ENCODE results near the gene UPP2. TPM values are rescaled to one million over a fixed set of nuclear protein-coding genes. Genes with fewer than 3 reads are reported as not detected.
A peak's percentile ranks its signal among the peaks of the same experiment; 100 is the strongest.

UPP2 gene
- total RNA-seq, 1 experiment from 2014 or later: not detected

GRCh38 chr2:158091647-158092046, 10.0 kb upstream of the UPP2 start:
- no peaks in the 10 kb centered on the region; the same call in none of the 2 replicates for H3K27me3 Mint-ChIP-seq (ENCODE audit: low read depth)
- no peak overlapping the region for H2BK15ac ChIP-seq (ENCODE audit: low read depth, low read length)
- peaks cover 4 to 28% (median 6%) of the 10 kb centered on the region in 3 experiments for H3K36me3 Mint-ChIP-seq (ENCODE audit: insufficient read depth in 1 of 3, low read depth in 3 of 3)
- H3K56ac ChIP-seq (ENCODE audit: insufficient read length, low read depth, low read length): no peak overlapping the region
- no peak overlapping the region for H2AFZ ChIP-seq (ENCODE audit: low read length)
- H3K79me2 ChIP-seq (ENCODE audit: insufficient read depth, low read length): no peaks in the 10 kb centered on the region
- no peak overlapping the region for H3K27ac ChIP-seq (ENCODE audit: insufficient read length, low read depth, low read length)
- H4K5ac ChIP-seq (ENCODE audit: insufficient read length, low read depth, low read length): no peak overlapping the region
- H3K27me3 ChIP-seq (ENCODE audit: insufficient read depth, low read length): no peaks in the 10 kb centered on the region
- peaks cover 9 to 11% of the 10 kb centered on the region in 2 experiments for H3K4me1 Mint-ChIP-seq
- WGBS (ENCODE audit: extremely low coverage, insufficient read length, low lambda C conversion rate): no CpG with 5 or more reads among the region's 4 CpGs
- H3K23ac ChIP-seq (ENCODE audit: insufficient read length, low read depth, low read length): no peak overlapping the region
- no peak overlapping the region for H2AK5ac ChIP-seq (ENCODE audit: insufficient read length, low read length)
- no peaks in the 10 kb centered on the region for H3K79me1 ChIP-seq (ENCODE audit: insufficient read depth, low read depth, low read length, poor library complexity, severe bottlenecking)
- no peak for DNase-seq
- H4K91ac ChIP-seq (ENCODE audit: insufficient read length, low read depth, low read length): no peak overlapping the region
- no peak for TF ChIP-seq CTCF (conservative IDR thresholded peaks at IDR 0.05)
- peaks cover 18 to 19% of the 10 kb centered on the region in 2 experiments for H3K9me3 Mint-ChIP-seq
- no peaks in the 10 kb centered on the region for H3K23me2 ChIP-seq (ENCODE audit: insufficient read length, low read depth, low read length, poor library complexity, severe bottlenecking)
- no peak overlapping the region for H3K4me3 Mint-ChIP-seq
- no peak overlapping the region for H2BK20ac ChIP-seq (ENCODE audit: low read depth, low read length, poor library complexity, severe bottlenecking)
- H2BK12ac ChIP-seq (ENCODE audit: insufficient read length, low read depth, low read length): no peak overlapping the region
- peak overlapping the region; percentile 45; the same call in 1 of the 2 replicates for H3K14ac ChIP-seq (ENCODE audit: insufficient read depth, low read length)
- no peak overlapping the region for H4K8ac ChIP-seq (replicated peaks; ENCODE audit: insufficient read length, low read depth, low read length)
- no peak overlapping the region for H3K18ac ChIP-seq (ENCODE audit: insufficient read length, low read depth, low read length)
- H4K20me1 ChIP-seq (ENCODE audit: control insufficient read depth, insufficient read depth, insufficient read length): no peaks in the 10 kb centered on the region
- no peaks in the 10 kb centered on the region for H3K9me3 ChIP-seq (ENCODE audit: control insufficient read depth, low read depth, low read length)
- H3T11ph ChIP-seq (ENCODE audit: low read length): no peak overlapping the region
- H3K4me1 ChIP-seq (ENCODE audit: insufficient read depth, low read length): no peaks in the 10 kb centered on the region
- no peak overlapping the region for H3K4me2 ChIP-seq (ENCODE audit: insufficient read depth, insufficient read length, low read length)
- H2BK120ac ChIP-seq (ENCODE audit: low read depth, low read length, poor library complexity, severe bottlenecking): no peak overlapping the region
- H3K27ac Mint-ChIP-seq: no peak overlapping the region
- no peak overlapping the region for H2BK5ac ChIP-seq (ENCODE audit: insufficient read length, low read length)
- no peak overlapping the region for H3K9ac ChIP-seq (ENCODE audit: extremely low read depth, insufficient read length, low read length)
- no peak overlapping the region for H3K4ac ChIP-seq (ENCODE audit: low read depth, low read length)
